SK-N-SH treated with all-trans-retinoic acid at 6 μM for 48 hours (cell line): Measurements from ENCODE around the gene C20orf96.
"Not testable (repeated sequence)": the region's sequence is repeated elsewhere in the genome, so short reads cannot be mapped to it uniquely, and the experiment has no call there.

ENCODE experiments used
- ATAC-seq: fragments of 200-7000 bp; cut with Tn5 transposase; 3 replicates; pipeline ENCODE4 v1.9.1; 2020; ENCODE audit warnings: mild to moderate bottlenecking, moderate library complexity
- ARNTL ChIP-seq: fragments of 450-650 bp; formaldehyde crosslinking; IDR thresholded peaks from 2 replicates; pipeline ENCODE4 v1.5.0; 2020; ENCODE audit warnings: low read depth, mild to moderate bottlenecking, moderate library complexity, borderline replicate concordance
- BACH2 ChIP-seq: fragments of 250-450 bp; sonication (Bioruptor Pico); IDR thresholded peaks from 2 replicates; pipeline ENCODE4 v1.9.0; 2021; ENCODE audit warnings: mild to moderate bottlenecking, borderline replicate concordance
- CREB5 ChIP-seq: fragments of 250-450 bp; sonication (Bioruptor Pico); IDR thresholded peaks from 2 replicates; pipeline ENCODE4 v1.5.1; 2020; ENCODE audit warnings: low read depth, mild to moderate bottlenecking, moderate library complexity
- CSDC2 ChIP-seq: fragments of 250-450 bp; sonication (Bioruptor Pico); IDR thresholded peaks from 2 replicates; pipeline ENCODE4 v1.5.0; 2020; ENCODE audit warnings: mild to moderate bottlenecking, moderate library complexity
- ESRRG ChIP-seq: fragments of 250-450 bp; sonication (Bioruptor Pico); IDR thresholded peaks from 2 replicates; pipeline ENCODE4 v1.6.1; 2021; ENCODE audit warnings: mild to moderate bottlenecking
- GLIS3 ChIP-seq: fragments of 250-450 bp; sonication (Bioruptor Pico); IDR thresholded peaks from 2 replicates; pipeline ENCODE4 v1.5.0; 2020; ENCODE audit warnings: mild to moderate bottlenecking, moderate library complexity
- OSR1 ChIP-seq: fragments of 250-450 bp; sonication (Bioruptor Pico); IDR thresholded peaks from 2 replicates; pipeline ENCODE4 v1.8.0; 2022; ENCODE audit warnings: moderate library complexity, mild to moderate bottlenecking, inconsistent platforms
- PATZ1 ChIP-seq: fragments of 250-450 bp; sonication (Bioruptor Pico); IDR thresholded peaks from 2 replicates; pipeline ENCODE4 v1.8.0; 2020; ENCODE audit warnings: mild to moderate bottlenecking, moderate library complexity, borderline replicate concordance
- POU6F1 ChIP-seq: fragments of 250-450 bp; sonication (Bioruptor Pico); IDR thresholded peaks from 2 replicates; pipeline ENCODE4 v1.8.0; 2021; ENCODE audit warnings: low read depth, mild to moderate bottlenecking, moderate library complexity, borderline replicate concordance
- PPARA ChIP-seq: fragments of 250-450 bp; sonication (Bioruptor Pico); IDR thresholded peaks from 2 replicates; pipeline ENCODE4 v1.5.0; 2020; ENCODE audit warnings: mild to moderate bottlenecking, borderline replicate concordance
- RARB ChIP-seq: fragments of 250-450 bp; sonication (Bioruptor Pico); IDR thresholded peaks from 2 replicates; pipeline ENCODE4 v1.8.0; 2021; ENCODE audit warnings: mild to moderate bottlenecking, moderate library complexity
- SNAI2 ChIP-seq: fragments of 250-450 bp; sonication (Bioruptor Pico); IDR thresholded peaks from 2 replicates; pipeline ENCODE4 v1.5.0; 2020; ENCODE audit warnings: mild to moderate bottlenecking, moderate library complexity
- TCF4 ChIP-seq: fragments of 250-450 bp; sonication (Bioruptor Pico); IDR thresholded peaks from 2 replicates; pipeline ENCODE4 v1.8.0; 2021; ENCODE audit warnings: mild to moderate bottlenecking, moderate library complexity, borderline replicate concordance
- TOX ChIP-seq: fragments of 250-450 bp; sonication (Bioruptor Pico); IDR thresholded peaks from 2 replicates; pipeline ENCODE4 v1.8.0; 2021; ENCODE audit warnings: mild to moderate bottlenecking, moderate library complexity, borderline replicate concordance
- TSHZ2 ChIP-seq: fragments of 250-450 bp; sonication (Bioruptor Pico); IDR thresholded peaks from 2 replicates; pipeline ENCODE4 v1.5.0; 2020; ENCODE audit warnings: mild to moderate bottlenecking, moderate library complexity
- ZC3H10 ChIP-seq: fragments of 250-450 bp; sonication (Bioruptor Pico); IDR thresholded peaks from 2 replicates; pipeline ENCODE4 v1.5.1; 2021; ENCODE audit warnings: mild to moderate bottlenecking, moderate library complexity
- ZFP30 ChIP-seq: fragments of 450-650 bp; formaldehyde crosslinking; IDR thresholded peaks from 2 replicates; pipeline ENCODE4 v1.5.0; 2022; ENCODE audit warnings: mild to moderate bottlenecking, moderate library complexity
- ZNF565 ChIP-seq: fragments of 450-650 bp; formaldehyde crosslinking; conservative IDR thresholded peaks from 2 replicates; pipeline ENCODE4 v1.5.0; 2020; ENCODE audit warnings: low read depth, mild to moderate bottlenecking, moderate library complexity
- ZNF70 ChIP-seq: fragments of 450-650 bp; formaldehyde crosslinking; IDR thresholded peaks from 2 replicates; pipeline ENCODE4 v1.5.0; 2020; ENCODE audit warnings: mild to moderate bottlenecking, moderate library complexity
- ZNF8 ChIP-seq: fragments of 450-650 bp; formaldehyde crosslinking; IDR thresholded peaks from 2 replicates; pipeline ENCODE4 v1.5.0; 2020; ENCODE audit warnings: mild to moderate bottlenecking, moderate library complexity

Gene C20orf96

GRCh38 chr20:257419-257818 lies 33.1 kb downstream of the C20orf96 start, which contains the start of gene DEFB132:
Gene DEFB132, plus strand, starts transcription at chr20:257724. Its CDS starts 55 bp downstream, at chr20:257779.
- peak; percentile 22; the same call in 2 of the 3 replicates for ATAC-seq
- TF ChIP-seq TSHZ2 (peak; percentile 66; the same call in 1 of the 2 replicates), PPARA (no peak)

- ATAC-seq, result not testable (repeated sequence)
Observed at GRCh38 chr20:253447-253846, 37.1 kb downstream of the C20orf96 start.

- no peak for ATAC-seq
Observed at GRCh38 chr20:252801-253200, 37.7 kb downstream of the C20orf96 start.

GRCh38 chr20:251354-251753 lies 39.2 kb downstream of the C20orf96 start:
- ATAC-seq, result no peak
- TF ChIP-seq TCF4, result no peak
- no peak for TF ChIP-seq ZNF565 (CRISPR knock-in tag)
- no peak for TF ChIP-seq ZNF8 (CRISPR knock-in tag)
- no peak for TF ChIP-seq OSR1 (CRISPR knock-in tag)
- TF ChIP-seq ZFP30, result no peak
- no peak for TF ChIP-seq TOX (CRISPR knock-in tag)
- TF ChIP-seq ARNTL (CRISPR knock-in tag), result no peak
- no peak for TF ChIP-seq PATZ1

More at GRCh38 chr20:252801-253200, 37.7 kb downstream of the C20orf96 start:
- no peak for TF ChIP-seq ZNF8 (CRISPR knock-in tag)
- no peak for TF ChIP-seq ESRRG
- no peak for TF ChIP-seq CSDC2 (CRISPR knock-in tag)
- no peak for TF ChIP-seq BACH2 (CRISPR knock-in tag)
- no peak for TF ChIP-seq ZNF565 (CRISPR knock-in tag)
- TF ChIP-seq TOX (CRISPR knock-in tag), result no peak
- no peak for TF ChIP-seq CREB5
- no peak for TF ChIP-seq OSR1 (CRISPR knock-in tag)
- TF ChIP-seq ZNF70 (CRISPR knock-in tag), result no peak
- TF ChIP-seq ZC3H10 (CRISPR knock-in tag), result no peak
- TF ChIP-seq ZFP30, result no peak
- TF ChIP-seq, all 23 proteins: peak for 0

- no peak for ATAC-seq
- TF ChIP-seq ARNTL (CRISPR knock-in tag) (no peak), ZNF8 (CRISPR knock-in tag) (no peak), SNAI2 (CRISPR knock-in tag) (no peak), PATZ1 (no peak), GLIS3 (CRISPR knock-in tag) (no peak), ZNF565 (CRISPR knock-in tag) (no peak), PPARA (no peak), OSR1 (CRISPR knock-in tag) (no peak), ZFP30 (no peak), TOX (CRISPR knock-in tag) (no peak), TSHZ2 (no peak), RARB (no peak), POU6F1 (no peak), ZC3H10 (CRISPR knock-in tag) (no peak), ZNF70 (CRISPR knock-in tag) (no peak), BACH2 (CRISPR knock-in tag) (no peak), CSDC2 (CRISPR knock-in tag) (no peak)
Observed at GRCh38 chr20:242905-243304, 47.6 kb downstream of the C20orf96 start.
